HG03097 (cell line): ENCODE data around the gene KIF3A.
"Not testable (repeated sequence)": the region's sequence is repeated elsewhere in the genome, so short reads cannot be mapped to it uniquely, and the experiment has no call there.

Source experiments
- ATAC-seq: cut with Tn5 transposase; IDR thresholded peaks from one replicate; pipeline ENCODE4 v1.9.1; 2021; ENCODE audit not compliant: unreplicated experiment, low FRiP score

KIF3A gene

DNA sequence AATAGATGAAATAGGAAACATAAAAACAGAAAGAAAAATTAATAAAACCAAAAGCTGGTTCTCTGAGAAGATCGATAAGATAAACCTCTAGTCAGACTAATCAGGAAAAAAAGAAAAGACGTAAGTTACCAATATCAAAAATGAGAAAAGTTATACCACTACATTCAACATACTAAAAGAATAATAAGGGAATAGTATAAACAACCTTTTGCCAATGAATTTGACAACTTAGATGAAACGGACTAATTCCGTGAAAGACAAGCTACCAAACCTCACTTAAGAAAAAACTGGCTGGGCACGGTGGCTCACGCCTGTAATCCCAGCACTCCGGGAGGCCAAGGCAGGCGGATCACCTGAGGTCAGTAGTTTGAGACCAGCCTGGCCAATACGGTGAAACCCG is 7.5 kb downstream of the KIF3A start:
- no peak for ATAC-seq

DNA sequence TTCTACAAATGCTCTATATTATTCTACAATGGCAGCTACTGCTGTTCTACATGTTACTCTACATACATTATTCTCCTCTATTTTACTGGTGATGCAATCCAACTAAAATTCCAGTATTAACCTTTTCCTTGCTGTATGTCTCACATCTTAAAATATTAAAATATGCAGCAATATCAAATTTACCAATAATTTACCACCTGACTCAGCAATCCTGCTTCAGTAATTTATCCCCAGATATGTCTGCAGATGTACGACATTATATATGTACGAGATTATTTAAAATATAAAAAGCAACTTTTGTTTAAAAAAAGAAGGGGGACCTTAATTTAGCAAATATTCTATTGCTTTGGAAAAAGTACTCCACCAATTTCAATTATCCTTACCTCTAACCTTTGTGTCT is 11.6 kb downstream of the KIF3A start:
- ATAC-seq, result no peak

DNA sequence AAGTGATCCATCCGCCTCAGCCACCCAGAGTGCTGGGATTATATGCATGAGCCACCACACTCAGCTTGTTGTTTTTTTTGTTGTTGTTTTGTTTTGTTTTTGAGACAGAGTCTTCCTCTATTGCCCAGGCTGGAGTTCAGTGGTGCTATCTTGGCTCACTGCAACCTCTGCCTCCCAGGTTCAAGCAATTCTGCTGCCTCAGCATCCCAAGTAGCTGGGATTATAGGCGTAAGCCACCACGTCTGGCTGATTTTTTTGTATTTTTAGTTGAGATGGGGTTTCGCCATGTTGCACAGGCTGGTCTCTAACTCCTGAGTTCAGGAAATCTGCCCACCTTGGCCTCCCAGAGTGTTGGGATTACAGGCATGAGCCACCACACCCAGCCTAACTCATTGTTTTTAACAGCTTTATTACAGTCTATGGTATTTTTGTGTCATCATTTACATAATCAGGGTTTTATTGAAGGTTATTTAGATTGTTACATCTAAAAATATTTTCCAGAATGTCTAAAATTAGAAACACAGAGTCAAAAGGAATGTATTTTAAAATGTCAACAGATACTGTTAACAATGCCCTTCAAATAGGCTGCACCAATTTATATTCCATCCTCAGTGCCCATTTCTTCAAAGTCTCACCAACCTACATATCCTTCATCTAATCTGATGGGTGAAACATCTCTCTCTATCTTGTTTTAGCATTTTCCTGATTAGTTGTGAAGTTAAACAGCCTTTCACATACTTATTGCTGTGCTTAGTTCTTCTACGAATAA is 18.6 kb downstream of the KIF3A start:
- ATAC-seq, result no peak

DNA sequence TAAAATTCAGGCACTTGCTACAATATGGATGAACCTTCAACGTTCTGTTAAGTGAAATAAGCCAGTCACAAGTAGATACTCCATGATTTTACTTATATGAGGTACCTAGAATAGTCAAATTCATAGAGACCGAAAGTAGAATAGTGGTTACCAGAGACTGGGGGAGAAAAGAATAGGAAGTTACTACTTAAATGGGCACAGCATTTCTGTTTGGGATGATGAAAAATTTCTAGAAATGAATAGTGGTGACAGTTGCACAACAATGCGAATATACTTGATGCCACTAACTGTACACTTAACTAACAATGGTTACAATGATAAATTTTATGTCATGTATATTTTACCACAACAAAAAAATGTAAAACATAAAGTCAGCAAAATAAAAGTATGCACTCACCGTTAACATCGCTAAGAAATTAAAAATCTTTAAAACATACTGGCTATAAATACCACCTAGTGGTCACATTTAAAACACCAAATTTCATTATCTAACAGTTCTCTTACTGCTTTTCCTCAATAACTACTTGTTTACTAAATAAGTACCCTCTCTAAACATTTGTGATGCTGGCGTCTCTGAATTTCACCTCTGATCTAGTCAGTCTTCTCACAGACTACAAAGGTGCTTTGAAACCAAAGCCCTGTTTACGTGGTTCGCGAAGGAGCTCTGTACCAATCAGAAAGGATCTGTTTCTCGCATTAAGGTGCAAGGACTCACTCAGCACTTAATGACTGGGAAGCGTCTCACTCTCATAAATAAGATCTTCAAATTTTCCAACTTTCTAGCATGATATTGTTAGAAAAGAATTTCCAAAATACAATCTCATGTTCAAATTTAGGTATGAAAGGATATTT is 22.7 kb downstream of the KIF3A start:
- ATAC-seq, result no peak

DNA sequence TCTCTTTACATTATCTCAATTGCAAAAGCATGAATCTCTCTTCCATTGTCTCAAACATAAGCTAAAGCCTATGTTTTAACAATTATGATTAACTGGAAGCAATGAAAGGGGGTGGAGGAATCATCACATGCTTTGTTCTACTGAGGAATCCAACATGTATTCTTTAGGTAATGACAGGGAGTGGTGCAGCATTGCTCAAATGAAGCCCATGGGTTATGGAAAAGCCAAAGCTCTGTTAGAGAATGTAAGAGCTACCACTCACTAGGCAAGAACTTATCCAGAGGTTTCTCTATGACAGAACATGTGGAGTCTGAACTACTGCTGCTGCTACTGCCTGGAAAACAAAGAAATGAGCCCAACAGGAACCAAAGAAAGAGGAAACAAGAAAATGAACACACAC is 28.7 kb downstream of the KIF3A start:
- ATAC-seq, result no peak

DNA sequence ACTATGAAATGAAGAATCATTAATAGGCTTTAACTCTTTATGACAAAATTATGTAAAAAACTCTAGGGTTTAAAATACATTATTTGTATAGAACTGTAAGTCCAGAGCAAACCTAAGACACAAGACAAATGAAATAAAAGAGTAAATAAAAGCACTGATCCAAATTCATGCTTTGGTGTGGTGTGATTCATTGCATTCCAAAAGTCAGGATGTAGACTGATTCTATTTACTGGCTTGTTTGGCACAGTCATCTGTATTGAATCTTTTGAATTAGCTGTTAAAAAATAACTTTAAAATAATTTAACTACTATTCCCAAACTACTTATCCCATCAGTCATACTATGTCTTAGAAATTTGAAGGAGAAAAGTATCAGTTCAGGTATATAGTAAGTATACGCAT is 32.5 kb downstream of the KIF3A start:
- ATAC-seq, result no peak

DNA sequence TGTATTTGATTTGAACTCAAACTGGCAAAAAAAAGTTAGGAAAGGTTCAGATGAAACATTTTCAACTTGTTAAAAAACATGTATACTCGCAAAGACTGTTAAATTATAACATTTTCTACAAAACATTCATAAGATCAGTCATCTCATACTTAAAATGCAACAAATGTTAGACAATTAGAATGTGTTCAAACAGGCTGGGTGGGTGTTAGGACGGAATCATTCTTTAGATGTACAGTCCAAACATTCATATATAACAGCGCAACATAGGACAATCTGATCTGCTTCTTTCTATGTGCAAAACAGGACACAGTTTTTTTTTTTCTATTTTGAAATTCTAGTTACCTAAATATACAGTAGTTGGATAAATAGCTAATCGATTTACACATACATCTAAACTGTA is 41.4 kb downstream of the KIF3A start:
- ATAC-seq, result no peak

DNA sequence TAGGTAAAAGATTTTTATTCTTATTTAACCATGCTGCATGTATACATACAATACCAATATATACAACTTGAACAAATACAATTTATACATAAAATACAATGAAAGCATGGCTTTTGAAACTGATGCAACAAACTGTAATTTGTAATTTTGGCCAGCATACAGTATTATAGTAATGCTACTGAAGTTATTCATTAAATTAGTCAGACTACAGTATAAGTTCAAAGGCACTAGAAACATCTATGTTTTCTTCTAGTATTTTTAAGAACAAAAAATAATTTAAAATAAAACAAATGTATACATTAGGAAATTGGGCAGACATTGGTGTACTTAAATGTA is 44.7 kb downstream of the KIF3A start:
- ATAC-seq, result no peak

DNA sequence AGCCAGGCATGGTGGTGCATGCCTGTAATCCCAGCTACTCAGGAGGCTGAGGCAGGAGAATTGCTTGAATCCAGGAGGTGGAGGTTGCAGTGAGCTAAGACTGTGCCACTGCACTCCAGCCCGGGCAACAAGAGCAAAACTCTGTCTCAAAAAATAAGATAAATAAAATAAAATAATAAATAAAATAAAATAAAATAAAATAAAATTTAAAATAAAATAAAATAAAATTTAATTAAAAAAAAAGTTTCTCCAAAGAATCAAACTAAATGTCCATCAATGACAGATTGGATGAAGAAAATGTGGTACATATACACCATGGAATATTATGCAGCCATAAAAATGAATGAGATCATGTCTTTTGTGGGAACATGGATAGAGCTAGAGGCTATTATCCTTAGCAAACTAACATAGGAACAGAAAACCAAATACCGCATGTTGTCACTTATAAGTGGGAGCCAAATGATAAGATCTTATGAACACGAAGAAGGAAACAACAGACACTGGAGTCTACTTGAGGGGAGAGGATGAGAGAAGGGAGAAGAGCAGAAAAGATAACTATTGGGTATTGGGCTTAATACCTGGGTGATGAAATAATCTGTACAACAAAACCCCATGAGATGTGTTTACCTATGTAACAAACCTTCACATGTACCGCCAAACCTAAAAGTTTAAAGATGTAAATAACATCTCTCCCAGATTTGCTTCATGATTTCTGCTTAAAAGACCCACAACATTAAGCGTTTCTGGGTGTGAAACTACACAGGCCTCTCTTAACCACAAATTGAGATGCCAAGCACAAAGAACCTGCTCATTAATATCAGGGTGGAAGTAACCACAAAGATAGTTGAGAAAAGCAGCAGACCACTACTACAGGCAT is 45.4 kb downstream of the KIF3A start:
- not testable (repeated sequence) for ATAC-seq

DNA sequence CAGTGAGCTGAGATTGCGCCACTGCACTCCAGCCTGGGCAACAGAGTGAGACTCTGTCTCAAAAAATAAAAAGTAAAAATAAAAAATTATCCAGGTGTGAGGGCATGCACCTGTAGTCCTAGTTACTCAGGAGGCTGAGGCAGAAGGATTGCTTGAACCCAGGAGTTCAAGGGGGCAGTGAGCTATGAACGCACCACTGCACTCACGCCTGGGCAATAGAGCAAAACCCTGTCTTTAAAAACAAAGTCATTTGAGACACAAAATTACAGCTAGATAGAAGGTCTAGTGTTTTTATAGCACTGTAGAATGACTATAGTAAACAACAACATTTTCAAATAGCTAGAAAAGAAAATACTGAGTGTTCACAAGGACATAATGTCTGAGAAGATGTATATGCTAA is 47.2 kb downstream of the KIF3A start:
- no peak for ATAC-seq

DNA sequence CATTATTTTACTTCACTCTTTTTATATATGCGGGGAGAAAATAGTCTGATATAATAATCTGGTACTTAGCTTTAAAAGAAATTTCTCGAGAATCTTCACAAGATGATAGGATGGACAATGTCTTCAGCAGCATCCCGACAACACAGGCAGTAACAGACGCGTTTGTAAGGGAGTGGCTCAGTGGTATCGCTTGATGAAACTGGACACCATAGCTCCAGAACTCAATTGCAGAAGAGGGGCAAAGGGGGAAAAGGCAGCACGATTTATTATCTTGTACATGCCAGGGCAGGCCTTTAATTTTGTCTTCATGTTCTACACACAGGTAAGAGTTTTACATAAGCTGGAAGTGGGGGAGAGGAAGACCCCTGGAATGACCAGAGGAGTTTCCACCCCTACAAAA is 47.8 kb downstream of the KIF3A start:
- no peak for ATAC-seq

DNA sequence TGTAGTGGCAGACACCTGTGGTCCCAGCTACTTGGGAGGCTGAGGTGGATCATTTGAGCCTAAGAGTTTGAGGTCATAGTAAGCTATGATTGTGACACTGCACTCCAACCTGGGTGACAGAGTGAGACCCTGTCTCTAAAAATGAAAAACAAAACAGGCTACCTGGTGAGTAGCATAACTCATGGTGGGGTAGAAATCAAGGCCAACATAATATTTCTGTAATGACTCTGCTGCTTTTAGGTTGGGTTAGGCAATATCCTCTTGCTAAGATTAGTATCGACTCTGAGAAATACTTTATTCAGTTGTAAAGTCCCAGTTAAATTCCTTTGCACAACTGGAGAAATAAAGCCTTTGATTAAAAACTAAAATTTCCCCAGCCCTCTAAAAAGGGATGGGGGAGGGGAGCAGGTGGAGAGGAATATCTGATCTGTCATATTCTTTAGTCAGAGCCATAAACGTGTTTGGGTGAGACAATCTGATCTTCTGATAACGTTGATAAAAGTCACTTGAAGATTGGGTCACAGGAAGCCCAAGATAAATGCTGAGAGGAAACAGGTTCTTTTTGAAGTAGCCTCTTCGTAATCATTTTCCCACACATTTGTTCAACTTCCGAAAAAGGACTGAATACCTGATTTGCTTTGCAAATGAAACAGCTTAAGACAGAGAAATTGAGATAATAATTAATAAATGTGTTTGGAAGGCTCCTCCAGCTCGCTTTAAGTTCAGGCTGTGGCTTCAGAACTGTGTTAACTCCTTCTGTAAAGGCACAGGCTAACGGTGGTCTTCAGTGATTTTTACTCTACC is 48.6 kb downstream of the KIF3A start:
- no peak for ATAC-seq

DNA sequence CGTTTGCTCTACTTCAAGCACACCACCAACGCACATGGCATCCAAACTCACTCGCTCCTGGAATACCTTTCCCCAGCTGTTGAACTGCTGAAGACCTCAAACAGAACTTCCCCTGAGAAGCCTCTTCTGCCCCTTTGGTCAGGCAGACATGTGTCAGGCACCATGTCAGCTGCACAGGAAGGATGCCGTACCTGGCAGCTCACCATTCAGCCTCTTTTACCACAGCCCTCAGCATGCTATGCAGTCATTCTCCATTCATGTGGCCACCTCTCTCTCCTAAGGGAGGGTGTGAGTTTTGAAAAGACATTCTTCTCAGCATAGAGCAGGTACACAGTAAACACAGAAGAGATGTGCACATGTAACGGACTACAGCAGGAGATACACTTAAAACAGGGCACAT is 49.4 kb downstream of the KIF3A start:
- no peak for ATAC-seq

DNA sequence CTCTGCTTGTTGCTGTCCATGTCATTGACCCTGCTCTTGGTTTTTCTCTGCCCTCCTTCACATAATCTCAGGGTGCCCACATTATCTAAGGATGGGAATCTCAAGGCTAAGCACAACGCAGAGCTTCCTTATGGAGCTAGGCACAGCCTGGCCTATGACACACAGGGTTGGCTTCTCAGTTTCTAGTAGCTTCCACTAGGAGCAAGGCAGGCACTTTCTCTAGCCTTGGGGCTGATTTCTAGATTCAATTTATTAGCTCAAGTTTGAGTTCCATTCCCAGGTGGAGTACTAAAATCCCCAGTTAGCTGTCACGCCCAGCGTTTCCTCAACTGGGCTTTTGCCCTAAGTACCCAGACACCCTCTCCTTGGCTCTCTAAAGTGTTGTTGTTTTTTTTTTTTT is 51.2 kb downstream of the KIF3A start:
- ATAC-seq, result no peak

DNA sequence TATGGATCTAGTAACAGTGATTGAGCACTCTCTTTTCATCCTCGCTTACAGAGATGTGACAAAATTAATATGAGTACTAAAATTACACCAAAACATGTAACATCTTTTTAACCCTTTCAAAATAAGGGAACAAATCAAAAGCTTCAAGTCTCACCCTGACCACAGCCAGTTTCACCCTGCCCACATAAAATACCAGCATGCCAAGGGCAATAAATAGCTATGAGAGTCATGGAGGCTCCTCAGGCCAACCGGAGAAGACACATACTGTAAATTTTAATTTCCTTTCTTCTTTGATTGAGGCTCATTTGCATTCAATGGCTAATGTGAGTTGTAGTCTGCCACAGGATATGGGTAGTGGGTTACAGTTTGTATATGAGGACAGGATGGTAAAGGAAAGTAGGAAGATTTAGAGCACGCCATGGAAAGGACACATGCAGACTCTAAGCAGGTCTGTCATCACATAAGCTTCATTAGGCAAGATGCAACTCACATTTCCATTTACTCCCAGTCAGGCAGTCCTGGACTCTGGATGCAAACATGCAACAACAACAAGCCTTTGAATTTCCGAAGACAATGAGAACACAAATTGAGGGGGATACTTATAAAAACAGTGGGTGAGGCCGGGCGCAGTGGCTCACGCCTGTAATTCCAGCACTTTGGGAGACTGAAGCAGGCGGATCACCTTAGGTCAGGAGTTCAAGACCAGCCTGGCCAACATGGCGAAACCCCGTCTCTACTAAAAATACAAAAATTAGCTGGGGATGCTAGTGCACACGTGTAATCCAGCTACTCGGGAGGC is 52.2 kb downstream of the KIF3A start:
- ATAC-seq, result no peak

DNA sequence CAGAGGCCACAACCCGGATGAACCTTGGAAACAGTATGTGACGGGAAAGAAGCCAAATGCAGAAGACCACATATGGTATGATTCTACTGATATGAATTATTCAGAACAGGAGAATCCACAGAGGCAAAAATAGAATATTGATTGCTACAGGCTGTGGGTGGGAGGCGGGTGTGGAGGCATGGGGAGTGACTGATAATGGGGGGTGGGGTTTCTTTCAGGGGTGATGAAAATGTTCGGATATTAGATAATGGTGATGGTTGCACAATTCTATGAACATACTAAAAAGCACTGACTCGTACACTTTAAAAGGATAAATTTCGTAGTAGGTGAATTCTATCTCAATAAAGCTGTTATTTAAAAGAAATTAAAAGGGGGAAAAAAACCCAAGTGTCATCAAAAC is 52.9 kb downstream of the KIF3A start:
- ATAC-seq, result no peak

DNA sequence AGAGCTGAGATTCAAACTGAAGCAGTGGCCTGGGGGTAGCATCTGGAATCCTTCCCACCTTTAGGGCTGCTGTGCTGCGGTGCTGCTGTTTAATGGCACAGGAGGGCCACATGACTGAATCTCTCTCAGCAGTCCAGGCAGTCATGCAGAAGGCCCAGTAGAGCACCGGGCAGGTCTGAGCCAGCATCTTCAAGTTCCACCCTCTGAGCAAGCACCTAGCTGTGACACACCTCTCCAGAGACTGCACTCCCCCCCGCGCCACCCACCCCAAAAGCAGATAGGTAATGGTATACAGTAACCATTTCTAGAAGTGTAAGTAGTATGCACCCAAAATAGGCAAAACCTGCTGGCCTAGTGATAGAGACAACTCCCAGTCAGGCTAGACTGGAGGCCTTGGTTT is 55.4 kb downstream of the KIF3A start:
- ATAC-seq, result no peak

DNA sequence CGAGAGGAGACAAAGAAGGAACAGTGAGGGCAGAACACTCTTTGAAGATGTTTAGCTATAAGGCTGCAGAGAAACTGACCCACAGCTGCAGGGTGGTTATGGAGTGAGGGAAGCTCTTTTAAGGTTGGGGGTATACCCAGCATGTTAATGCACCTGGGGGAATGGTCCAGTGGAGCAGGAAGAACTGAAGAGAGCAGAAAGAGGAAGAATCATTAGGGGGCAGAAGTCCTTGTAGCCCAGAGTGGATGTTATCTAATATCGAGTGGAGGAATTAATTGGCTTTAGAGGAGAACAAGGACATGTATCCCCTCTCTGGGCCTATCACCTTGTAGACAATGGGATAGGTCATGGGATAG is 55.9 kb downstream of the KIF3A start:
- no peak for ATAC-seq

DNA sequence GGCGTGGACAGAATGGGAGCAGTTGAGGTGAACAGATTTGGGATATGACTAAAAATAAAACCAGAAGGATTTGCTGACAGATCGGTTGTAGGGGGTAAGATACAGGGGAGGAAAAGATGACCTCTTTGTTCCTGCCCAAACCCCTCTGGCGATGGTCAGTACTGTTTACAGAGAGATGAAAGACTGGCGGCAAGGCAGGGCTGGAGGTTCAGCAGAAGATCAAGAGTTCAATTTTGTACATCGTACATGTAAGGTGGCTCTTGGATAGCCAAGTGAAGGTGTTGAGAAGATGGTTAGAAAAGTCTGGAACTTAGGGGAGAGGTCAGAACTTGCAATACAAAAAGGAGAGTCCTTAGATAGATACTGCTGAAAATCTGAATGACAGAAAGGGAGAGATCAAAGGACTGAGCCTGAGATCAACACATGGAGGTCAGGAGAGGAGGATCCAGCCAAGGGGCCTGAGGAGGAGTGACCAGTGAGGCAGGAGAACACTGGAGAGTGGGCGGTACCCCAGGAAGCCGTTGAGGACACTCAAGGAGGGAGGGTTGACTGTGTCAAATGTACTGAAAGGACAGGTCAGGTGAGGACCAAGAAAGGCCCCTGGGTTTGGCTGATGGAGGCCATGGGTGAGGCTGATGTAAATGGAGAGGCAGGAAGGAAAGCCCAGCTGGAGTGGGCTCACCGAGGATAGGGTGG is 56.4 kb downstream of the KIF3A start:
- no peak for ATAC-seq
